GM12878 (cell line): ENCODE data around the gene GJD3.

Source experiments
- ATF3 ChIP-seq: IDR thresholded peaks from 2 replicates; pipeline ENCODE4 v1.6.1; 2011; ENCODE audit warnings: low read depth, mild to moderate bottlenecking, low read length, moderate library complexity, borderline replicate concordance; ENCODE audit errors: extremely low read depth
- BRCA1 ChIP-seq: IDR thresholded peaks from 2 replicates; pipeline ENCODE4 v1.6.1; 2011; ENCODE audit warnings: low read depth, low read length, improper control_type of control experiment
- CEBPB ChIP-seq, 2 experiments: fragments of 150-350 bp in 1 of 2; IDR thresholded peaks; 2 replicates each; pipeline ENCODE4 v1.6.1; 2012 to 2014; ENCODE audit warnings: low read depth in 2 of 2, low read length in 2 of 2, borderline replicate concordance in 1 of 2, inconsistent platforms in 1 of 2
- CTCF ChIP-seq, 3 experiments: IDR thresholded peaks in 2 of 3; conservative IDR thresholded peaks in 1 of 3; 2 replicates each; pipeline ENCODE4 v1.5.1; 2011; ENCODE audit warnings: low read depth in 3 of 3, low read length in 3 of 3, mild to moderate bottlenecking in 3 of 3, control low read depth in 2 of 3, moderate library complexity in 2 of 3, inconsistent platforms in 1 of 3, mixed read lengths in 1 of 3; ENCODE audit not compliant: control insufficient read depth in 2 of 3, insufficient read depth in 1 of 3; ENCODE audit errors: extremely low read depth in 1 of 3
- EGR1 ChIP-seq, 2 experiments: IDR thresholded peaks; 1 replicate in 1 of 2; 2 replicates in 1 of 2; pipeline ENCODE4 v1.6.1; 2011 to 2012; ENCODE audit warnings: low read depth in 2 of 2, low read length in 2 of 2, borderline replicate concordance in 1 of 2, mild to moderate bottlenecking in 1 of 2, moderate library complexity in 1 of 2
- FOS ChIP-seq: IDR thresholded peaks from 3 replicates; pipeline ENCODE4 v1.6.1; 2011; ENCODE audit warnings: borderline replicate concordance; ENCODE audit not compliant: insufficient read length; ENCODE audit errors: extremely low read depth
- HDGF ChIP-seq: fragments of 450-650 bp; IDR thresholded peaks from 2 replicates; pipeline ENCODE4 v1.6.1; 2016; ENCODE audit warnings: antibody characterized with exemption
- JUND ChIP-seq: IDR thresholded peaks from 2 replicates; pipeline ENCODE4 v1.6.1; 2012; ENCODE audit warnings: low read depth, mild to moderate bottlenecking, low read length, improper control_type of control experiment, moderate library complexity
- RAD51 ChIP-seq: fragments of 450-650 bp; IDR thresholded peaks from 2 replicates; pipeline ENCODE4 v1.6.1; 2016; ENCODE audit warnings: moderate library complexity, mild to moderate bottlenecking, inconsistent platforms
- RCOR1 ChIP-seq: conservative IDR thresholded peaks from 2 replicates; pipeline ENCODE4 v1.6.1; 2012; ENCODE audit warnings: low read depth, low read length, improper control_type of control experiment

GRCh38 chr17:40345994-40346764 is 18.4 kb downstream of the GJD3 start:
- no peak for TF ChIP-seq ATF3
- TF ChIP-seq CEBPB (IDR thresholded peaks at IDR 0.05; ENCODE audit: borderline replicate concordance in 1 of 2, low read depth in 2 of 2, low read length in 2 of 2) = no peak
- no peak for TF ChIP-seq BRCA1
- TF ChIP-seq EGR1 (IDR thresholded peaks at IDR 0.05; ENCODE audit: borderline replicate concordance in 1 of 2, low read depth in 2 of 2, low read length in 2 of 2) = no peak
- TF ChIP-seq FOS = no peak
- TF ChIP-seq RCOR1 = no peak
- TF ChIP-seq HDGF = no peak
- no peak for TF ChIP-seq JUND
- no peak for TF ChIP-seq CTCF (IDR thresholded peaks at IDR 0.05 in 2 of 3, conservative IDR thresholded peaks at IDR 0.05 in 1 of 3; ENCODE audit: control insufficient read depth in 2 of 3, extremely low read depth in 1 of 3, insufficient read depth in 1 of 3, low read depth in 3 of 3, low read length in 3 of 3)
- TF ChIP-seq RAD51 = no peak
